Hepatocyte (in vitro differentiated cells): ENCODE data around the gene MINK1. TPM values are rescaled to one million over a fixed set of nuclear protein-coding genes. Genes with fewer than 3 reads are reported as not detected.

Experiments used
- DNase-seq: peaks from one replicate; pipeline ENCODE4 v3.0.0-alpha.2; 2016; ENCODE audit warnings: low spot score
- H2AFZ ChIP-seq: fragments of 200-600 bp; sonication (generic); 2 replicates; pipeline ENCODE4 v1.6.0; 2016; ENCODE audit warnings: antibody characterized with exemption, mild to moderate bottlenecking
- H3K27ac ChIP-seq: fragments of 200-600 bp; sonication (generic); 2 replicates; pipeline ENCODE4 v1.5.1; 2016; ENCODE audit warnings: mild to moderate bottlenecking
- H3K27me3 ChIP-seq: fragments of 200-600 bp; sonication (generic); 2 replicates; pipeline ENCODE4 v1.6.1; 2016
- H3K36me3 ChIP-seq: fragments of 200-600 bp; sonication (generic); replicated peaks from 2 replicates; pipeline ENCODE4 v1.5.1; 2016; ENCODE audit warnings: low read depth; ENCODE audit not compliant: insufficient read depth
- H3K4me1 ChIP-seq: fragments of 200-600 bp; sonication (generic); 2 replicates; pipeline ENCODE4 v1.5.1; 2016; ENCODE audit warnings: mild to moderate bottlenecking, moderate library complexity; ENCODE audit not compliant: insufficient read depth
- H3K4me2 ChIP-seq: fragments of 200-600 bp; sonication (generic); 2 replicates; pipeline ENCODE4 v1.6.0; 2016
- H3K4me3 ChIP-seq: fragments of 200-600 bp; sonication (generic); 2 replicates; pipeline ENCODE4 v1.5.1; 2016; ENCODE audit warnings: mild to moderate bottlenecking
- H3K79me2 ChIP-seq: fragments of 200-600 bp; sonication (generic); 2 replicates; pipeline ENCODE4 v1.6.0; 2017; ENCODE audit warnings: mild to moderate bottlenecking
- H3K9me2 ChIP-seq: fragments of 200-600 bp; sonication (generic); replicated peaks from 2 replicates; pipeline ENCODE4 v1.6.0; 2017; ENCODE audit warnings: mild to moderate bottlenecking; ENCODE audit not compliant: insufficient read depth
- H3K9me3 ChIP-seq: fragments of 200-600 bp; sonication (generic); 2 replicates; pipeline ENCODE4 v1.5.1; 2016; ENCODE audit warnings: low read depth, mild to moderate bottlenecking
- H4K20me1 ChIP-seq: fragments of 200-600 bp; sonication (generic); 2 replicates; pipeline ENCODE4 v1.6.0; 2016; ENCODE audit warnings: mild to moderate bottlenecking; ENCODE audit not compliant: insufficient read depth, poor library complexity, severe bottlenecking
- CTCF ChIP-seq: fragments of 200-600 bp; sonication (generic); IDR thresholded peaks from 2 replicates; pipeline ENCODE4 v1.5.1; 2016; ENCODE audit warnings: antibody characterized with exemption, mild to moderate bottlenecking; ENCODE audit not compliant: poor library complexity
- EZH2 ChIP-seq: fragments of 200-600 bp; sonication (generic); IDR thresholded peaks from 2 replicates; pipeline ENCODE4 v1.6.1; 2016; ENCODE audit warnings: antibody characterized with exemption, mild to moderate bottlenecking, borderline replicate concordance
- EZH2phosphoT487 ChIP-seq: fragments of 200-600 bp; sonication (generic); IDR thresholded peaks from one replicate; pipeline ENCODE4 v1.6.1; 2018; ENCODE audit warnings: antibody characterized with exemption, mild to moderate bottlenecking, low read depth, moderate library complexity; ENCODE audit not compliant: unreplicated experiment, severe bottlenecking
- WGBS: methylation state at CpG from one replicate; pipeline ENCODE4 v1.1.6; 2016; ENCODE audit warnings: low lambda C conversion rate; ENCODE audit errors: missing lambda C conversion rate; 5-methylcytosine and 5-hydroxymethylcytosine counted together
- polyA plus RNA-seq: library from polyadenylated mRNA; unstranded; fragments of >200 nt; fragmentation: Nextera tagmentation; extraction: Ambion mirVana; gene quantifications from 2 replicates; pipeline ENCODE4 v1.2.1, GENCODE V29; 2016
- total RNA-seq: library from RNA; depleted of rRNA; stranded (reverse); fragments of >200 nt; gene quantifications from 2 replicates; pipeline ENCODE4 v1.2.3, GENCODE V29; 2014

MINK1 gene
- total and polyA plus RNA-seq, 2 experiments from 2014 or later: 39.7 to 45.3 TPM

- H4K20me1 ChIP-seq: no peaks in the 10 kb centered on the region
- no peak for DNase-seq
- no peaks in the 10 kb centered on the region for H3K36me3 ChIP-seq
- TF ChIP-seq EZH2 (no peak), EZH2phosphoT487 (no peak), CTCF (no peak)
- no peaks in the 10 kb centered on the region for H3K27me3 ChIP-seq
- H3K27ac ChIP-seq: no peak overlapping the region
- no peak overlapping the region for H2AFZ ChIP-seq
- H3K9me3 ChIP-seq: no peaks in the 10 kb centered on the region
- over 99% methylated on average over 18 of the region's 18 CpGs for WGBS
- no peaks in the 10 kb centered on the region for H3K9me2 ChIP-seq
- H3K4me3 ChIP-seq: no peak overlapping the region
- no peaks in the 10 kb centered on the region for H3K79me2 ChIP-seq
- H3K4me1 ChIP-seq: no peaks in the 10 kb centered on the region
- no peak overlapping the region for H3K4me2 ChIP-seq
These were observed 95.7 kb downstream of the MINK1 start for GRCh38 chr17:4928881-4929280.

- Histone ChIP-seq H3K9me3 (no peaks in the 10 kb centered on the region), H3K4me1 (no peaks in the 10 kb centered on the region), H3K27me3 (no peaks in the 10 kb centered on the region), H3K4me2 (no peak within 1 kb of the TSS), H3K79me2 (no peaks in the 10 kb centered on the region), H3K4me3 (no peak within 1 kb of the TSS), H4K20me1 (no peaks in the 10 kb centered on the region), H3K9me2 (no peaks in the 10 kb centered on the region), H3K36me3 (no peaks in the 10 kb centered on the region), H3K27ac (no peak within 1 kb of the TSS), H2AFZ (no peak within 1 kb of the TSS)
- WGBS: 95% methylated on average over 14 of the region's 14 CpGs
- DNase-seq: no peak
- no peak for TF ChIP-seq EZH2
- no peak for TF ChIP-seq EZH2phosphoT487
- TF ChIP-seq CTCF: no peak
These were observed 98.8 kb downstream of the MINK1 start, which contains the start of gene GP1BA for GRCh38 chr17:4931963-4932362. GP1BA (plus strand) TSS chr17:4932277; CDS start chr17:4932605, 328 bp downstream.

GRCh38 chr17:4932756-4933155, 99.6 kb downstream of the MINK1 start:
- Histone ChIP-seq H3K36me3 (no peaks in the 10 kb centered on the region), H4K20me1 (no peaks in the 10 kb centered on the region), H3K27ac (no peak overlapping the region), H3K4me3 (no peak overlapping the region), H3K9me2 (no peaks in the 10 kb centered on the region), H2AFZ (no peak overlapping the region), H3K9me3 (no peaks in the 10 kb centered on the region), H3K27me3 (no peaks in the 10 kb centered on the region), H3K4me1 (no peaks in the 10 kb centered on the region), H3K4me2 (no peak overlapping the region), H3K79me2 (peaks cover 6% of the 10 kb centered on the region)
- WGBS: 88% methylated on average over 12 of the region's 12 CpGs
- DNase-seq: no peak
- no peak for TF ChIP-seq EZH2phosphoT487
- no peak for TF ChIP-seq EZH2
- no peak for TF ChIP-seq CTCF

- no peak overlapping the region for H3K4me3 ChIP-seq
These were observed 100.5 kb downstream of the MINK1 start for GRCh38 chr17:4933646-4934045.

More at GRCh38 chr17:4933646-4934045, 100.5 kb downstream of the MINK1 start:
- Histone ChIP-seq H3K4me1 (peaks cover 6% of the 10 kb centered on the region), H3K36me3 (no peaks in the 10 kb centered on the region), H3K4me2 (no peak overlapping the region), H2AFZ (no peak overlapping the region), H3K79me2 (peaks cover 15% of the 10 kb centered on the region), H3K27me3 (no peaks in the 10 kb centered on the region), H3K9me3 (no peaks in the 10 kb centered on the region), H3K27ac (no peak overlapping the region), H4K20me1 (no peaks in the 10 kb centered on the region), H3K9me2 (no peaks in the 10 kb centered on the region)
- TF ChIP-seq EZH2phosphoT487 (no peak), EZH2 (no peak), CTCF (no peak)
- 91% methylated on average over 9 of the region's 16 CpGs for WGBS
- no peak for DNase-seq
